ENCODE results near the gene ARAP1. TPM values are rescaled to one million over a fixed set of nuclear protein-coding genes. Genes with fewer than 3 reads are reported as not detected.

ARAP1 gene
- total RNA-seq, 1 donor from 2014 or later: 20.5 TPM

DNA sequence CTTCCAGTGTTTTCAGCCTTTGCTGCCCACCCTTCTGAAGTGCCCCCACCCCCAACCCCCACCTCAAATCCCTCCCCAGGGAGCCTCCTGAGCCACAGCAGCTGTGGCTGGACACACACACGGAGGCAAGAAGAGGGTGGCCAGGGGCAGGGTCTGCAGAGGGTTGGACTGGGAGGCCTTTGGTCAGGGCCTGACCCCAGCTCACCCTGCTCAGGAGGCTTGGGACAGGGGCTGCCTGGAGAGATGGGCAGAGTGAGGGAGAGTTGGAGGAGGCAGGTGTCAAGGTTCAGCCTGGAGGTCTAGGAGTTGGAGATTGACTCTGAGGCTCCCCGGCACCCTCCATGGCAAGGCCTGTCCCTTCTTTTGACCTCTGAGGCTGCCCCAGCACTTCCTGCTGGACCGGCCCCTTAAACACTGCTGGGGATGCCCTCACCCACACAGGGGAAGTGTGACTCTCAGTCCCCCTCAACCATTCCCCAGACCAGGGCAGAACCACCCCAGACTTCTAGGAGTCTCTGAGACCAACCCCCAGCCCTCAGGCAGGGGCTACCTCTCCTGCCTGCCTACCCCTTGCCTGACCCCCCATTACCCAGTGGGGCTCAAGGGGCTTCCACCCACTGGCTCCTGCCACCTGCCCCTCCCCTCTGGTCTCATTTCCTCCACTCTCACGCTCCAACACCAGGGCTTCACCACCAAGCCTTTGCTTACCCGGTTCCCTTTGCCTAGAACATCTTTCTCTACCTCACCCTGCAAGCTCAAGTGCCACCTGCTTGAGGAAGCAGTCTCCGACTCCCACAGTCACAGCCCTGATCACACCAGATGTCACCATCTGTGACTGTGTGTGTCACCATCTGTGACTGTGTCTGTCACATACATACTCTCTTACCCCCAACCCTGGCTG, 8.6 kb downstream of the ARAP1 start:
- TF ChIP-seq, protein P1, sequence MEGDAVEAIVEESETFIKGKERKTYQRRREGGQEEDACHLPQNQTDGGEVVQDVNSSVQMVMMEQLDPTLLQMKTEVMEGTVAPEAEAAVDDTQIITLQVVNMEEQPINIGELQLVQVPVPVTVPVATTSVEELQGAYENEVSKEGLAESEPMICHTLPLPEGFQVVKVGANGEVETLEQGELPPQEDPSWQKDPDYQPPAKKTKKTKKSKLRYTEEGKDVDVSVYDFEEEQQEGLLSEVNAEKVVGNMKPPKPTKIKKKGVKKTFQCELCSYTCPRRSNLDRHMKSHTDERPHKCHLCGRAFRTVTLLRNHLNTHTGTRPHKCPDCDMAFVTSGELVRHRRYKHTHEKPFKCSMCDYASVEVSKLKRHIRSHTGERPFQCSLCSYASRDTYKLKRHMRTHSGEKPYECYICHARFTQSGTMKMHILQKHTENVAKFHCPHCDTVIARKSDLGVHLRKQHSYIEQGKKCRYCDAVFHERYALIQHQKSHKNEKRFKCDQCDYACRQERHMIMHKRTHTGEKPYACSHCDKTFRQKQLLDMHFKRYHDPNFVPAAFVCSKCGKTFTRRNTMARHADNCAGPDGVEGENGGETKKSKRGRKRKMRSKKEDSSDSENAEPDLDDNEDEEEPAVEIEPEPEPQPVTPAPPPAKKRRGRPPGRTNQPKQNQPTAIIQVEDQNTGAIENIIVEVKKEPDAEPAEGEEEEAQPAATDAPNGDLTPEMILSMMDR (IDR thresholded peaks at IDR 0.05; ENCODE audit: partially characterized antibody, unreplicated experiment): no peak
- peaks cover 5% of the 10 kb centered on the region for H3K36me3 Mint-ChIP-seq (ENCODE audit: unreplicated experiment)
- peak overlapping the region; percentile 75 for H3K4me3 Mint-ChIP-seq (ENCODE audit: unreplicated experiment)
- peaks cover 12% of the 10 kb centered on the region for H3K9me3 Mint-ChIP-seq (ENCODE audit: unreplicated experiment)
- peaks cover 30% of the 10 kb centered on the region for H3K4me1 Mint-ChIP-seq (ENCODE audit: low read depth, unreplicated experiment)
- DNase-seq: peak; percentile 46
- H3K27me3 Mint-ChIP-seq (ENCODE audit: unreplicated experiment): peaks cover 13% of the 10 kb centered on the region
- peak overlapping the region; percentile 94 for H3K27ac Mint-ChIP-seq (ENCODE audit: unreplicated experiment)

DNA sequence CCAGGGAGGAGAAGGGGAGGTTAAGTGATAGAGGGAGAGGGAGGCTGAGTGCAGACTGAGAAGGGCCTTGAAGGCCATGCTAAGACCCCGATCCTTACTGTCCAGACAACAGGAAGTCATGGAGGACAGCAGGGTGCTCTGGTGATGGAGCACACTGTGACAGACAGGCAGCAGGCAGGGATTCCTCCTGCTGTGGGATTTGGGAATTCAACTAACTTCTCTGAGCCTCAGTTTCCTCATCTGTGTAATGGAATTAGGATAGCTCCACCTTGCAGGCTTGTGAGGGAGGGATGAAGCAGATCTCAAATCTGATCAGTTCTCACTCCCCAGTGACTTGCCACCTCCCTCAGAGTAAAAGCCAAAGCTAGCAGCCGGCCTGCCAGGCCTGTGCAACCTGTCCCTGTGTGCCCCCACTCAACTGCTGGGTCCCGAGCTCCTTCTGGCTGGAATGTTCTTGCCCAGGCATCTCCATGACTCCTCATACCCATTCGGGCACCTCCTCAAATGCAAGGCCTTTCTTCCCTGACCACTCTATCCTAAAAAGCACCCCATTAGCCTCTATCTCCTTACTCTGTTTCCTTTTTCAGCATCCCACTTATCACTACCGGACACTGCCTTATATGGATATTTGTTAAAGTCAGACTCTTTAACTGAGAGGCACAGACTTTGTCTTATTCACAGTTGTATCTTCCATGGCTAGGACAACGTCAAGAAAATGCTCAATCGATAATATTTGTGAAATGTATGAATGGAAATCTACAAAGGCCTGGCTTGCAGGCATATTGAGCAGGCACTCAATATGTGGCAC, 9.5 kb downstream of the ARAP1 start:
- peak overlapping the region; percentile 10 for H3K27ac Mint-ChIP-seq (ENCODE audit: unreplicated experiment)

DNA sequence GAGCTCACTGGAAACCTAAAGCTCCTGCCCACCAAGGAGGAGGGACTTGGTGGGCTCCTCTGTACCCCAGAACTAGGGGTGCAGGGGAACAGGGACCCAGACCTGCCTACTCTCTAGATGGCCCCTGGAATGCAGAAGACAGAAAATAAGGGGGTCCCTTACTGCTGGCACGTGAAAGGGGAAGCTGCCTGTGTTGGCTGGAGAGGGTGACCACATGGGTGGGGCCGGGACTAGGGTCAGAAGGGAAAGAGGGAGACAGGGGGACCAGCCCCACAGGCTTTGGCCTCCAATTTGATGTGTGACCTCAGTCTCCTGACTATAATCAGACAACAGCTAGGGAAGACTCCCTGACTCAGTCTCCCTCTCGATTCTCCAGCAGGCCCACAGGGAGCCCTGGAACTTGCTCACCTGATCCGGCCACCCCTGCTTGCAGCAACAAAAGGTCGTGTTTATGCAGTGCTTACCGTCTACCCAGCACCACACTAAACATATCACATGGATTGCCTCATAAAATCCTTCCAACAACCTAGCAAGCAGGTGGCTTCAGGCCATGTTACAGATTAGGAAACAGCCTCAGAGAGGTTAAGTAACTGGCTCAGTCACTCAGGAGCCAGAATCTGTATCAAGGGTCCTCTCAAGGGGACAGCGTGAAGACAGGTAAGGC, 10.2 kb downstream of the ARAP1 start:
- TF ChIP-seq, protein P1 (IDR thresholded peaks at IDR 0.05; ENCODE audit: partially characterized antibody, unreplicated experiment): no peak
- Mint-ChIP-seq H3K36me3 (ENCODE audit: unreplicated experiment) (peaks cover 5% of the 10 kb centered on the region), H3K27me3 (ENCODE audit: unreplicated experiment) (peaks cover 15% of the 10 kb centered on the region), H3K27ac (ENCODE audit: unreplicated experiment) (no peak overlapping the region), H3K4me3 (ENCODE audit: unreplicated experiment) (peak overlapping the region; percentile 25), H3K4me1 (ENCODE audit: low read depth, unreplicated experiment) (peaks cover 30% of the 10 kb centered on the region), H3K9me3 (ENCODE audit: unreplicated experiment) (peaks cover 11% of the 10 kb centered on the region)
- no peak for DNase-seq

More for the DNA sequence above, 9.5 kb downstream of the ARAP1 start:
- TF ChIP-seq, protein P1 (IDR thresholded peaks at IDR 0.05; ENCODE audit: partially characterized antibody, unreplicated experiment): no peak
- peak overlapping the region; percentile 25 for H3K4me3 Mint-ChIP-seq (ENCODE audit: unreplicated experiment)
- H3K27me3 Mint-ChIP-seq (ENCODE audit: unreplicated experiment): peaks cover 13% of the 10 kb centered on the region
- DNase-seq: no peak
- H3K9me3 Mint-ChIP-seq (ENCODE audit: unreplicated experiment): peaks cover 12% of the 10 kb centered on the region
- H3K36me3 Mint-ChIP-seq (ENCODE audit: unreplicated experiment): peaks cover 5% of the 10 kb centered on the region
- H3K4me1 Mint-ChIP-seq (ENCODE audit: low read depth, unreplicated experiment): peaks cover 30% of the 10 kb centered on the region

DNA sequence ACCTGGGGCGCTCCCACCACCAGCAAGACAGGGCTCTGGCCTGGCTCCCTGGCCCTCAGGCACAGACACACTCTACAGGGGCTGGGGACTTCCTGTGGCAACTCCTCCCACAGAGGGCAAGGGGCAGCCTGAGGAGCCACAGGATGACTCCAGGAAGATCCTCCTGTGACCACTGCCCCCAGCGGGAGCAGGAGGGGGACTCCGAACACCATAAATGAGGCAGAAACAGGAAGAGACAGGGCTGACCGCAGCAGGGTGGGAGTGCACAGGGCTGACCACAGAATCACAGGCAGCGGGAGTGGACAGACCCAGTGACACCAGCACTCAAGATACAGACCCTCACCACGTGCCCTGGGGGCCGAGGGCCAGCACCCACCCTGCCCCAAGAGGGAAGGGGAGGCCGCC, 10.8 kb downstream of the ARAP1 start:
- H3K9me3 Mint-ChIP-seq (ENCODE audit: unreplicated experiment): peaks cover 11% of the 10 kb centered on the region
- peak overlapping the region; percentile 43 for H3K27ac Mint-ChIP-seq (ENCODE audit: unreplicated experiment)
- TF ChIP-seq, protein P1 (IDR thresholded peaks at IDR 0.05; ENCODE audit: partially characterized antibody, unreplicated experiment): no peak
- H3K36me3 Mint-ChIP-seq (ENCODE audit: unreplicated experiment): peaks cover 5% of the 10 kb centered on the region
- H3K27me3 Mint-ChIP-seq (ENCODE audit: unreplicated experiment): peaks cover 15% of the 10 kb centered on the region
- no peak for DNase-seq
- H3K4me3 Mint-ChIP-seq (ENCODE audit: unreplicated experiment): peak overlapping the region; percentile 11
- peaks cover 31% of the 10 kb centered on the region for H3K4me1 Mint-ChIP-seq (ENCODE audit: low read depth, unreplicated experiment)

All from glutamatergic neuron (in vitro differentiated cells).